ENCODE results near the gene EHD3. TPM values are rescaled to one million over a fixed set of nuclear protein-coding genes. Genes with fewer than 3 reads are reported as not detected.

The EHD3 gene
- total RNA-seq, 1 donor from 2014 or later, result 3.9 TPM

DNA sequence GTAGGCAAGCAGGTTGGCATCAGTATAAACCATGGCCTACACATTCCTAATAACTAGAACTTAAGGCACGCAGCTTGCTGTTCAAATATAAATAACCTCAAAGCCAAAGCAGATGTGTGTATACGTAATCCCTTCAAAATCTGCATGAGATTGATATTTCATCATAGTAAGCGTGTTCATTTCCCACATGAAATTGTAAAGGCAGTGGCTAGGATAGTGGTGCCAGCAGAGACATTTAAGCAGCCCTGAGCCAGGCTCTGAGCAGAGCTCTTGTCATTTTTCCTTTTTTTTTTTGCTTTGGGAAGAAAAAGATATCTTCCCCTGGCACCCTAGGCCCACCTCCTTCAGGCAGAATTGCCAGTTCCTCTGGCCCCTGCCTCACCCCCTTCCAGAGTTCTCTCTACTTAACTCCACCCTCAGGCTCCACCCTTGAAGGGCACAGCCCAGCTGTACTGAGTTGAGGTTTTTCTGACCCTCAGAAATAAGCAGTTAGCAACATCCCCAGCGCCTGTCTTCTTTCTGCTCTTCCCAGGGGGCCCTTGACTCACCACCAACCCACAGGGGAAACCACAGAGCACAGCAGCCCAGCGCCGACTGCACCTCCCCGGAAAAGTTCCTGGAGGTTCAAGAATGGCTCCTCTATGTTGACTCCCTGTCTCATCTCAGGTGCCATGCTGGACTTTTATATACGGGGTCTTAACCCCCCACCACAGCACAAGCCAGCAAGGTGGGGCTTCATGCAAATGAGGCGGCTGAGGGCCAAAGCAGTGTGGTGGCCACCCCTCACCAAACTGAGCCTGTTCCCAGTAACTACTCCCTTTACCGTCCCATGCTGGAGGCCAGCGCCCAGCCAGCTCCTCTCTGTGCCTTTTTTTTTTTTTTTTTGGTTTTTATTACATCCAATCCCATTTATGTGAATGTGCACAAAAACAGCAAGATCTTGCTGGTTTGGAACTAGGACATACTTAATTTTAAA lies 84.7 kb downstream of the EHD3 start:
- peaks cover under 1% of the 10 kb centered on the region for H3K27me3 Mint-ChIP-seq (ENCODE audit: insufficient read depth, low read depth)
- no peak overlapping the region for H3K27ac Mint-ChIP-seq
- DNase-seq (ENCODE audit: low spot score), result no peak
- Histone ChIP-seq H3K9ac (no peak overlapping the region), H3K9me3 (ENCODE audit: low read depth) (no peaks in the 10 kb centered on the region), H2AFZ (replicated peaks) (no peak overlapping the region), H3K4me1 (no peaks in the 10 kb centered on the region), H3K4me3 (no peak overlapping the region), H3F3A (ENCODE audit: low read depth) (no peaks in the 10 kb centered on the region), H3K27ac (no peak overlapping the region), H3K27me3 (no peaks in the 10 kb centered on the region), H3K36me3 (no peaks in the 10 kb centered on the region), H4K20me1 (ENCODE audit: low read depth) (no peaks in the 10 kb centered on the region), H3K4me2 (no peak overlapping the region), H3K79me2 (ENCODE audit: low read depth) (no peaks in the 10 kb centered on the region)
- H3K4me1 Mint-ChIP-seq, result peaks cover 10% of the 10 kb centered on the region
- no peak overlapping the region for H3K4me3 Mint-ChIP-seq
- no peaks in the 10 kb centered on the region for H3K9me3 Mint-ChIP-seq
- no peaks in the 10 kb centered on the region for H3K36me3 Mint-ChIP-seq
- no peak for TF ChIP-seq EZH2phosphoT487 (IDR thresholded peaks at IDR 0.05)
- no peak for TF ChIP-seq CTCF (IDR thresholded peaks at IDR 0.05)
- no peak for TF ChIP-seq EZH2 (IDR thresholded peaks at IDR 0.05)

Small RNA genes within 50 kb of the gene (small RNA-seq; reads per million reads assigned to genes)
- not detected for gene RNA5SP90

Other genes with a start within 250 kb of the EHD3 start
- 6.0 and 6.4 TPM in 2 replicates for gene GALNT14, start 95.7 kb upstream of the EHD3 start, total RNA-seq (ENCODE audit: low replicate concordance)
- 0.04 and 0.19 TPM in 2 replicates for gene CAPN14, start 16.6 kb upstream of the EHD3 start, total RNA-seq (ENCODE audit: low replicate concordance)
- gene XDH, start 180.6 kb downstream of the EHD3 start, total RNA-seq (ENCODE audit: low replicate concordance), result 5.0 and 7.5 TPM in 2 replicates